AG09309 (cell line): ENCODE results near the gene BLM.
"Not testable (repeated sequence)": the region's sequence is repeated elsewhere in the genome, so short reads cannot be mapped to it uniquely, and the experiment has no call there.

Experiments used
- DNase-seq: peaks from one replicate; pipeline ENCODE4 v3.0.0-alpha.2; 2010; ENCODE audit warnings: low read depth
- H3K4me3 ChIP-seq: 2 replicates; pipeline ENCODE4 v1.5.1; 2011; ENCODE audit warnings: mild to moderate bottlenecking, low read depth, low read length, moderate library complexity; ENCODE audit not compliant: control insufficient read depth
- TF ChIP-seq, protein P1 (sequence below): IDR thresholded peaks from 2 replicates; pipeline ENCODE4 v1.5.1; 2011; ENCODE audit warnings: mild to moderate bottlenecking, low read depth, low read length, inconsistent platforms; ENCODE audit not compliant: insufficient read depth, control insufficient read depth; ENCODE audit errors: missing control alignments

Gene BLM

DNA sequence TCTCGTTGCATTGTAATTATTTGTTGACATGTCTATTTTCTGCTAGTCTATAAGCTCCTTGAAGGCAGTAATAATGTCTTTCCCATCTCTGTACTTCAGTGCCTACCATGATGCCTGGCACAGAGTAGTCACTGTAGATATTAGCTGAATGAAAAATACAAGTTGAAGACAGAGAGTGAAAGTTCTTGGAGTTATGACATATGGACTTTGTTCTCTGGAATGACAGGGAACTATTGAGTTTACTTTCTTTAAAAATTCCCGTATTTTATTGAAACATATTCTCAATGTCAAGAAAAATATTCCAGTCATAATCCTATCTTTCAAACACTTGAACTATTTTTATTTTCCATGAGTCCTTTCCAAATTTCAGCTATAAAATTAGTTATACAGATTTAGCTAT, 3.0 kb downstream of the BLM start:
- no peak for DNase-seq
- TF ChIP-seq, protein P1, sequence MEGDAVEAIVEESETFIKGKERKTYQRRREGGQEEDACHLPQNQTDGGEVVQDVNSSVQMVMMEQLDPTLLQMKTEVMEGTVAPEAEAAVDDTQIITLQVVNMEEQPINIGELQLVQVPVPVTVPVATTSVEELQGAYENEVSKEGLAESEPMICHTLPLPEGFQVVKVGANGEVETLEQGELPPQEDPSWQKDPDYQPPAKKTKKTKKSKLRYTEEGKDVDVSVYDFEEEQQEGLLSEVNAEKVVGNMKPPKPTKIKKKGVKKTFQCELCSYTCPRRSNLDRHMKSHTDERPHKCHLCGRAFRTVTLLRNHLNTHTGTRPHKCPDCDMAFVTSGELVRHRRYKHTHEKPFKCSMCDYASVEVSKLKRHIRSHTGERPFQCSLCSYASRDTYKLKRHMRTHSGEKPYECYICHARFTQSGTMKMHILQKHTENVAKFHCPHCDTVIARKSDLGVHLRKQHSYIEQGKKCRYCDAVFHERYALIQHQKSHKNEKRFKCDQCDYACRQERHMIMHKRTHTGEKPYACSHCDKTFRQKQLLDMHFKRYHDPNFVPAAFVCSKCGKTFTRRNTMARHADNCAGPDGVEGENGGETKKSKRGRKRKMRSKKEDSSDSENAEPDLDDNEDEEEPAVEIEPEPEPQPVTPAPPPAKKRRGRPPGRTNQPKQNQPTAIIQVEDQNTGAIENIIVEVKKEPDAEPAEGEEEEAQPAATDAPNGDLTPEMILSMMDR: no peak
- H3K4me3 ChIP-seq: no peak overlapping the region

GRCh38 chr15:90729261-90729660, 12.1 kb downstream of the BLM start:
- TF ChIP-seq, protein P1: no peak
- DNase-seq: no peak
- H3K4me3 ChIP-seq: no peak overlapping the region

GRCh38 chr15:90730290-90730689, 13.1 kb downstream of the BLM start:
- H3K4me3 ChIP-seq: no peak overlapping the region
- TF ChIP-seq, protein P1: no peak
- DNase-seq: no peak

DNA sequence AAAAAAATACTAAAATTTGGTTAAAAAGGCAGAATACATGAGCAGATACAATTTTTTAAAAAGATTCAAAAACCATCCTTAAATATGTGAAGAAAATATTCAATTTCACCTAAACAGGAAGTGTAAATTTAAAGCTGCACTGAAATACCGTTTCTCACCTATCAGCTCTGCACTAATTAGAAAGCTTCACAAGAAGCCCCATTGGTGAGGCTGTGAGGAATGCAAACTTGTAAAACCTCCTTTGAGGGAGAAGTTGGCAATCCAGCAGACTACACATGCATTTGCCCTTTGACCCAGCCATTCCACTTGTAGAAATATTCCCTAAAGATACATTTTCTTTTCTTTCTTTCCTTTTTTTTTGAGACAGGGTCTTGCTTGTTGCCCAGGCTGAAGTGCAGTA, 18.8 kb downstream of the BLM start:
- H3K4me3 ChIP-seq: no peak overlapping the region
- DNase-seq: no peak
- TF ChIP-seq, protein P1: no peak

DNA sequence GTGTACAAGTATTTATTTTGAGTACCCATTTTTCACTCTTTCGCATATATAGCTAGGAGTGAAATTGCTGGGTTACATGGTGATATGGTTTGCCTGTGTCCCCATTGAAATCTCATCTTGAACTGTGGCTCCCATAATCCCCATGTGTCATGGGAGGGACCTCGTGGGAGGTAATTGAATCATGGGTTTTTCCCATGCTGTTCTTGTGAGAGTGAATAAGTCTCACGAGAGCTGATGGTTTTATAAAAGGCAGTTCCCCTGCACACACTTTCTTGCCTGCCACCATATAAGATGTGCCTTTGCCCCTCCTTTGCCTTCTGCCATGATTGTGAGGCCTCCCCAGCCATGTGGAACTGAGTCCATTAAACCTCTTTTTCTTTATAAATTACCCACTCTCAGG, 23.4 kb downstream of the BLM start:
- not testable (repeated sequence) for DNase-seq

DNA sequence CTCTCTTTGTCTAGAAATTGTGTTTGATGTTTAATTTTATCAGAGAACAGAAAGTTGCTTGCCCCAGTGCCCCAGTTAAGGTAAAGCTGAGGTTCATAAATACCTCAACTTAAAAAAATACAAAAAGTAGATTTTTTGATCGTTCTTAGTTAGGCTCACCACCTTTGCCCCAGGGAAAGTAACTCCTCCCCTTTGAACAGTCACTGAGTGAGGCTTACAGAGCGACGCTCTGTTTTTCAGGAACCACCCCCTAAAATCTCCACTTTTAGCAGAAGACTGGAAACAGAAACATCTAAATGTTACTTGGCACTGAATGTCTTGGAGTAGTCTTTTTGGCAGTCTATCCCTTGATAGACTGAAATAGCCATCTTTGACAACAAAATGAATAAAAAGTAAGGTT, 24.9 kb downstream of the BLM start:
- TF ChIP-seq, protein P1: no peak
- H3K4me3 ChIP-seq: no peak overlapping the region
- DNase-seq: no peak

More for the DNA sequence above, 23.4 kb downstream of the BLM start:
- H3K4me3 ChIP-seq: not testable (repeated sequence)

GRCh38 chr15:90743407-90743806, 26.3 kb downstream of the BLM start:
- TF ChIP-seq, protein P1: no peak
- DNase-seq: no peak
- no peak overlapping the region for H3K4me3 ChIP-seq
